ENCODE data around the gene TELO2.
"Not testable (repeated sequence)": the region's sequence is repeated elsewhere in the genome, so short reads cannot be mapped to it uniquely, and the experiment has no call there.

Gene TELO2

DNA sequence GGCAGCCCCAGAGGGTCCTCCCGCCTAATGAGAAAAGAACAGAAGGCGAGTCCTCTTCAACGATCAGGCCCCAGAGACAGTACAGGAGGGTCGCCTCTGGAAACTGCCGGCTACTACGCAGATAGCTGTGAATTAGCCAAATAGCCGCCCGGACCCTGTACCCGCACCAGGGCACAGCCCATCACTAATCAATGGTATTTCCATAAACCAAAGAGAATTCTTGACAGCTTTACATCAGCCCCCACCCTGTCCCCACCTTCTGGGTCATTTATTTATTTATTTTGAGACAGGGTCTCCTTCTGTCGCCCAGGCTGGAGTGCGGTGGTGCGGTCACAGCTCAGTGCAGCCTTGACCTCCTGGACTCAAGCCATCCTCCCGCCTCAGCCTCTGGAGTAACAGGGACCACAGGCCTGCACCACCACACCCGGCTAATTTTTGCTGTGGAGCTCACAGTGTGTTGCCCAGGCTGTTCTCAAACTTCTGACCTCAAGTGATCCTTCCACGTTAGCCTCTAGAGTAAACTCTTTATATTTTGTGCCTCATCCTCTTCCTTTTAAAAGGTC, 17.5 kb upstream of the TELO2 start:
- no peak for DNase-seq (ENCODE audit: low read depth)

DNA sequence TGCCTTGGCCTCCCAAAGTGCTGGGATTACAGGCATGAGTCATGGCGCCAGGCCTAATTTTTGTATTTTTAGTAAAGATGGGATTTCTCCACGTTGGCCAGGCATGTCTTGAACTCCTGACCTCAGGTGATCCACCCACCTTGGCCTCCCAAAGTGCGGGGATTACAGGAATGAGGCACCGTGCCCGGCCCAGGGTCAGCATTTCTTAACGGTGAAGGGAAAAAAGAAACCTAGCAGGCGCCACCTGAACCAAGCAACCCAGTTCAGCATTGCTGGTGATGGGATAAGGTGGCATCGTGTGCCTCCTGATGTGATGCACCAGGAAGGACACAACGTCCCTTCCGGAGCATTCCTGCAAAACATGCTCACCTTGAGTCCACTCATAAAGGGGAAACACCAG, 16.1 kb upstream of the TELO2 start:
- no peak for DNase-seq (ENCODE audit: low read depth)

DNA sequence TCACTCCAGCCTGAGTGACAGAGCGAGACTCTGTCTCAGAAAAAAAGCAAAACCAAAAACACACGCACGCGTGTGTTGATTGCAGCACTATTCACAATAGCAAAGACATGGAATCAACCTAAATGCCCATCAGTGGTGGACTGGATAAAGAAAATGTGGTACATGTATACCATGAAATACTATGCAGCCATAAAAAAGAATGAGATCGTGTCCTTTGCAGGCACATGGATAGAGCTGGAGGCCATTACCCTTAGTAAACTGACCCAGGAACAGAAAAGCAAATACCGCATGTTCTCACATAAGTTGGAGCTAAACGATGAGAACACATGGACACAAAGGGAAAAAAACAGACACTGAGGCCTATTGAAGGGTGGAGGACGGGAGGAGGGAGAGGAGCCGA, 14.2 kb upstream of the TELO2 start:
- not testable (repeated sequence) for DNase-seq (ENCODE audit: low read depth)

GRCh38 chr16:1481906-1482835, 11.0 kb upstream of the TELO2 start:
- peak; percentile 18 for DNase-seq (ENCODE audit: low read depth)

GRCh38 chr16:1485847-1486496, 7.2 kb upstream of the TELO2 start:
- no peak for DNase-seq (ENCODE audit: low read depth)

GRCh38 chr16:1486551-1487390, 6.4 kb upstream of the TELO2 start:
- no peak for DNase-seq (ENCODE audit: low read depth)

GRCh38 chr16:1487395-1488053, 5.6 kb upstream of the TELO2 start:
- DNase-seq (ENCODE audit: low read depth): no peak

DNA sequence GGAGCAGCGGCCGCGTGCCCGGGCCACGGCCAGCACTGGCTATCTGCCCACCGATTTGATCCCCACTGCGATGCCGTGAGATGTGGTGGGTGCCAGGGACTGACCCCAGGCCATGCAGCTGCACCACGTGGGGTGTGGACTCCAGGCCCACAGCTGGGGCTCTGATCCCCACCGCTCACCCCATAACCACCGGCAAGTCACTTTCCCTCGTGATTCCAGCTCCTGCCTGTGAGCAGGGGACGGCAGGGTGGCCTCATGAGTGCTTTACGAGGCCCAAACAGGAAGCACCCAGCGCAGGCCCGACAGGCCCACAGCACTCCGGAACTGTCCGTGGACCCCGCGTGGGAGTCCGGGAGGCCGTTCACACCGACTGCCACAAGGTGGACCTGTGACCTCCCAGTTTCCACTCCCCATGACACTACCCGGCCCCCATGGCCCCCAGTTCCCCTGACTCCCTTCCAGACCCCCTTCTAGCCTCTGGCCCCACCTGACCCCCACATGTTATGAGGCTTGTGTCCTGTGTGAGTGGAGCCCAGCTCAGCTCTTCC, 5.0 kb upstream of the TELO2 start:
- DNase-seq (ENCODE audit: low read depth): no peak

DNA sequence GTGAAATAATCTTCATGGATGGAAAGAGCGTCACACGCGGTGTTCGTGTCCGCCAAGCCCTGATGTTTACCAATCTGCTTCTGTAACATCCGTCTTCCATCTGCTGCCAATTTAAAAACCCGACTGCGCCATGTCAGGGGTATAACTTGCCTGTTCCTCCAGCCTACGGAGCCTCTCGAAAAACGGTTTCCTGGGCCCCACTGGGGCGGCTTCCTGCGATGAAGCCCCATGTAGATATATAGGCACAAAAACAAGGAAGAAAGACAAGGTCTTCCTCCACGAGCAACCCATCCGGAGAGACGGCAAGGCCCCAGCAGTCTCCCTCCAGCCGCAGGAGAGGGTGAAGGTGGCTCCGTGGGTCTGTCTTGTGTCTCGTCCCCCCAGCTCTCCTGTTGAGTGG, 4.5 kb upstream of the TELO2 start, which contains the start of gene PTX4:
Gene PTX4, minus strand, starts transcription at position 326 of the 400 bp plus-strand sequence. Its CDS starts 35 bp downstream, at position 291.
- DNase-seq (ENCODE audit: low read depth): no peak

DNA sequence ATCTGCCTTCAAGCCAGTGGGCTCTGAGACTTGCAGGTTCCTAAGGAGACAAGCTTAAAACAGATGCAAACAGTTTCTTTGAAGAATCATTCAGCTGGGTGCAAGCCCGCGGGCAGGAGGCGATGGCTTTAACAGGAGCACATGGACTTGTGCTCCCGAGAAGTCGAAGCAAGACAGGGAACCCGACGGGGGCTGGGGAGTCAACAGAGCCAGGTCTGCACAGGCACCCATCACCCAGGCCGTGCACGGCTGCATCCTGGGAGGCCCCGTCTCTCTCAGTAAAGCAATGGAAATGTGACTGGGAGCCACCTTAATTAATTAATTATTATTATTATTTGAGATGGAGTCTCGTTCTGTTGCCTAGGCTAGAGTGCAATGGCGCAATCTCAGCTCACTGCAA, 4.1 kb upstream of the TELO2 start:
- no peak for DNase-seq (ENCODE audit: low read depth)

DNA sequence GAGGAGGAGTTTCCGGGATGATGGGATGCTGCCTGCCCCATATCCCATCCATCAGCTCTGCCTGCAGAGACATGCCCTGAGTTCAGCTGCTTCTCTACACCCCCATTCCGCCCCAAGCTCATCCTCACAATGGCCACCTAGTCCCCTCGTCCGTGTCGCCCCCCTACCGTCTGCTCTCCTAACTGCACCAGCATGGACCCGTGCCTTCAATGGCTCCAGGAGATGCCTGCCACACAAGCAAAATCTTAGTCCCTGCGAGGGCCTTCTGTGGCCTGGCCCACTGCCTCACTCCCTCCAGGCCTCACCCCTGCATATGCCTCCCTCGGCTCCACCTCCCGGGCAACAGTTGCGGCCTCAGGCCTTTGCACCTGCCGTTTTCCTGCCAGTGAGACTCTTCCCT, 1.8 kb upstream of the TELO2 start:
- DNase-seq (ENCODE audit: low read depth): no peak

GRCh38 chr16:1492082-1492922, 858 bp upstream of the TELO2 start:
- no peak for DNase-seq (ENCODE audit: low read depth)

DNA sequence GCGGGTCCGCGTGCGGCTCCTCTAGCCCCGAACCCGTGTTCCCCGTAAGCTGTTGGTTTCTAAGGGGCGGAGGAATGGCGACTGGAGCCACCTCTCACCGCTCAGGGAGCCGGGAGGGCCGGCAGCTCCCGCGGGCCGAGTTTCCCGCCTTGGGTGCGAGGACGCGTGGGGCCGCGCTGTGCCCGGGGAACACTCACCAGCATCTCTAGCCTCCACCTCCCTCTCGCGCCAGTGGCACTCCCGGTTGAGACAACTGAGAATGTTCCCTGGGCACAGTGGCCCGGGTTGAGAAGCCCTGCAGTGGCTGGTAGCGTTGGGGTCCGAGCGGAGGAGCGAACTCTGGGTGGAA, 560 bp downstream of the TELO2 start:
- peak; percentile 20 for DNase-seq (ENCODE audit: low read depth)

GRCh38 chr16:1494129-1494640, 1.0 kb downstream of the TELO2 start:
- DNase-seq (ENCODE audit: low read depth): peak; percentile 84

DNA sequence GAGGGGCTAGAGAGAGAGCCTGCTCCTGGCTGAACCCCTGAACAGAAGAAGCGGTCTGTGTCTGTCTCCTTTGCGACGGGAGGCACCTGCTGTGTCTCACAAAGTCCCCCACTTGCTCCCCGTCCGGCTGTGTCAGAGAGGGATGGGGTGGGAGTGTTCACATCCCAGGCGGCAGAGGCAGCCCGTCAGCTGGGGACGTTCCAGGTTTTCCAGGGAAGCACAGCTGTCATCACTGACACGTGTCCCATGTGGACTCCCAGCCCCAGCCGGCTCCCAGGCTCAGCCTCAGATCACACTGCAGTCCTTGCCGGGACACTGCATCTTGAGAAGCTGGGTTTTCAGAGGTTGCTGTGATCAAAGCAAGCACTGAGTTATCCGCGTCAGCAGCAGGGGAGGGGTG, 1.6 kb downstream of the TELO2 start:
- DNase-seq (ENCODE audit: low read depth): no peak

GRCh38 chr16:1495211-1495888, 2.2 kb downstream of the TELO2 start:
- DNase-seq (ENCODE audit: low read depth): no peak

DNA sequence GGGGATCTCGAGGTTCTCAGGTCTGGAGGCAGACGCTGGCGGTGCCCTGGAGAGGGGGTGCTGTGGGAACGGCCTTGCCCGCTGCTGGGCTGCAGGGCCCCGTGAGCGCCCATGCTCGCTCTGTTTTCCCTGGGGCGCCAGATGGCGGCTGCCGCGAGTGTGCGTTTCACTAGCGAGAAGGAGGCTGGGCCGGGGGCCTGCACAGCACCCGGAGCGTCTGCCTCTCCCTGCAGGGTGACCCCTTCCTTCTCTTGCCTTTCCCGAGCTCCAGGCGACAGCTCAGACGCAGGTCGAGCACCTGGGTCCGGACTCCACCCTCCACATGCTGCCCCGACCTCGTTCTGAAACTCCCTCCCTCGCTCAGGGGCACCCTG, 2.7 kb downstream of the TELO2 start:
- no peak for DNase-seq (ENCODE audit: low read depth)

- no peak for DNase-seq (ENCODE audit: low read depth)
These were observed 3.3 kb downstream of the TELO2 start for GRCh38 chr16:1496464-1496863.

DNA sequence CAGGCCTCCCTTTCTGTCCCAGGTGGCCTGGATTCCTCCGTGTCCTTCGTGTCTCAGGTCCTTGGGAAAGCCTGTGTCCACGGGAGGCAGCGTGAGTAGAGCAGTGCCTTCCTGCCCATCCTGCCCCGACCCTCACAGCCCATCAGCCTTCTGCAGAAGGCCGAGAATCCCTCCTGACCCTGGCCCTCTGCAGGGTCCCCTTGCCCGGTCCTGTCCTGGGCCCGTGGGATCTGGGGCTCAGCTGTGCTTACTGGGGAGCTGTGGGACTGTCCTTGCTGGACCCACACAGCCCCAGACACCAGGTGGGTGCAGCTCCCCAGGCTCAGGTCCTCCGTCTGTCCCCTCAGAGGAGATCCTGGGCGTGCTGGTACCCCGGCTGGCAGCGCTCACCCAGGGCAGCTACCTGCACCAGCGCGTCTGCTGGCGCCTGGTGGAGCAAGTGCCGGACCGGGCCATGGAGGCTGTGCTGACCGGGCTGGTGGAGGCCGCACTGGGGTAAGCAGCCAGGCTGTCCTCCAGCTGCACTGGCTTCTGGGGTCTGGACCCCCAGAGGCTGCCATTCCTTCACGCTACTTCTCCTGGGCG, 3.9 kb downstream of the TELO2 start:
- no peak for DNase-seq (ENCODE audit: low read depth)

Data from iris pigment epithelial cell (primary cell).